Natural killer cell treated with Interleukin-12 subunit alpha and Interleukin-12 subunit beta and Interleukin-15 and Interleukin-18, amount 100 ng/mL, for 72 hours (primary cell): ENCODE data around the gene PTPN4. TPM values are rescaled to one million over a fixed set of nuclear protein-coding genes. Genes with fewer than 3 reads are reported as not detected.
A peak's percentile ranks its signal among the peaks of the same experiment; 100 is the strongest.
"Not testable (repeated sequence)": the region's sequence is repeated elsewhere in the genome, so short reads cannot be mapped to it uniquely, and the experiment has no call there.

Source experiments
- ATAC-seq, 2 donors: fragments of 150-1000 bp; cut with Tn5 transposase in 1 of 2; sonication (Bioruptor Pico), chemical (Tn5 transposase) in 1 of 2; 2 replicates each; pipeline ENCODE4 v1.10.0; 2021
- DNase-seq: peaks from one replicate; pipeline ENCODE4 v3.0.0; 2022; ENCODE audit warnings: low spot score
- H3K27ac Mint-ChIP-seq, 2 donors: 1 replicate in 1 of 2; 2 replicates in 1 of 2; pipeline ENCODE4 v1.8.0; 2022; ENCODE audit warnings: mixed read lengths in 2 of 2, mild to moderate bottlenecking in 1 of 2, moderate library complexity in 1 of 2
- H3K27me3 Mint-ChIP-seq, 2 donors: 1 replicate in 1 of 2; 2 replicates in 1 of 2; pipeline ENCODE4 v1.8.0; 2022; ENCODE audit warnings: mixed read lengths in 2 of 2
- H3K36me3 Mint-ChIP-seq: one replicate; pipeline ENCODE4 v1.8.0; 2022; ENCODE audit warnings: mixed read lengths
- H3K4me1 Mint-ChIP-seq, 2 donors: 1 replicate in 1 of 2; 2 replicates in 1 of 2; pipeline ENCODE4 v1.8.0; 2022; ENCODE audit warnings: low read depth in 2 of 2, mixed read lengths in 2 of 2, mild to moderate bottlenecking in 1 of 2
- H3K4me3 Mint-ChIP-seq: one replicate; pipeline ENCODE4 v1.8.0; 2022; ENCODE audit warnings: mixed read lengths
- H3K9me3 Mint-ChIP-seq: 2 replicates; pipeline ENCODE4 v1.8.0; 2022; ENCODE audit warnings: mixed read lengths
- total RNA-seq, 2 donors: library from RNA; stranded (reverse); gene quantifications; one replicate each; pipeline ENCODE4 v1.2.3, GENCODE V29; 2022

PTPN4 gene
- total RNA-seq, 2 donors from 2014 or later, result 56.5 to 80.8 TPM

- Mint-ChIP-seq H3K4me1 (peaks cover 0 to 6% of the 10 kb centered on the region in 2 donors), H3K27me3 (peaks cover 0 to 4% of the 10 kb centered on the region in 2 donors), H3K4me3 (no peak overlapping the region), H3K9me3 (no peaks in the 10 kb centered on the region), H3K27ac (no peak overlapping the region), H3K36me3 (no peaks in the 10 kb centered on the region)
- DNase-seq (no peak), ATAC-seq (no peak)
These were observed 246.3 kb downstream of the PTPN4 start for GRCh38 chr2:120005834-120006521.

- no peak overlapping the region for H3K27ac Mint-ChIP-seq
- H3K9me3 Mint-ChIP-seq, result no peaks in the 10 kb centered on the region
- H3K27me3 Mint-ChIP-seq, result no peaks in the 10 kb centered on the region
- H3K36me3 Mint-ChIP-seq, result no peaks in the 10 kb centered on the region
- no peak for ATAC-seq
- H3K4me1 Mint-ChIP-seq, result peaks cover 6 to 17% of the 10 kb centered on the region in 2 donors
- no peak for DNase-seq
- no peak overlapping the region for H3K4me3 Mint-ChIP-seq
These were observed 248.1 kb downstream of the PTPN4 start for GRCh38 chr2:120007851-120008250.

- DNase-seq, result no peak
- Mint-ChIP-seq H3K4me1 (peaks cover 14 to 25% of the 10 kb centered on the region in 2 donors), H3K27me3 (peaks cover 0 to 9% of the 10 kb centered on the region in 2 donors), H3K27ac (peak overlapping the region; percentile 29 to 92), H3K9me3 (no peaks in the 10 kb centered on the region), H3K4me3 (peak overlapping the region; percentile 77), H3K36me3 (no peaks in the 10 kb centered on the region)
- no peak for ATAC-seq
These were observed 252.6 kb downstream of the PTPN4 start for GRCh38 chr2:120012363-120012762.

DNA sequence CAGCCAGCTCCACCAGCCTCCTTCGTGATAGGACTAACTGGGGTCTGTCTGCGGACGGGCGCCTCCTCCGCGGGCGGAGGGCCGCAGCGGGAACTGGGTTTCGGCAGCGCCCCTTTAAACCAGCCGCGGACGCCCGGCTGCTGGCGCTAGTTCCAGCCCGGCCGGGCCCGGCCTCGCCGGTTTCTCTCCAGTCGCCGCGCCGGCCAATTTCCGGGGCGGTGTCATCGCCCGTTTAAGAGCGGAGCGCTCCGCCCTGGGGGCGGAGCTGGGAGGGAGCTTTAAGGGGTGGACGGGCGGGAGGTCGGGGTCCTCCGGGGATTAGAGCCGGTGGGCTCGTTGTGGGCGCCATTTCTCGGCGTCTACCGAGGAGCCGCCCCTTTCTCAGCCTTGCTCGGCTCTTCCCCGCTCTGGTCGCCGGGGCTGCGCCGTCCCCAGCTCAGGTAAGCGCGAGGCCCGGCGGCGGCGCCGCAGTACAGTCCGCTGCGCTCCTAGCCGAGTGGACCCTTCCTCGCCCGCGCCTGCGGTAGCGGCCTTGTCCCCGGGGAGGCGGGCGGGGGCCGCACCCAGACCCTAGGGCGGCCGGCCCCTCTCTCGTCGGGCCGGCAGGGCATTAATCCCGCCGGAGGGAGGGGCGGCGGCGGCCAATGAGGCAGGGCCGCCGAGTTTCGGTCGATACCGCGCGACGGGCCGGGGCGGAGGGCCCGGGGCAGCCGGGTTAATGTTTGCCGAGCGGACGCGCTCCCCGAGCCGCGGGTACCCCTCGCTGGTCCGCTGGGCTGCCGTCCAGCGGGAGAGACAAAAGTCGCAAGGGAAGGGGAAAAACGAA, 253.3 kb downstream of the PTPN4 start, which contains the start of gene EPB41L5:
Gene EPB41L5, plus strand, starts transcription at position 307 of the 826 bp plus-strand sequence. CDS start 6,008 bp downstream, outside the sequence.
- peak within 1 kb of the TSS; percentile 78 for H3K4me3 Mint-ChIP-seq
- peak within 1 kb of the TSS; percentile 29 to 92 for H3K27ac Mint-ChIP-seq
- ATAC-seq (peak; percentile 98), DNase-seq (peak; percentile 91)
- peaks cover 0 to 9% of the 10 kb centered on the region in 2 donors for H3K27me3 Mint-ChIP-seq
- no peaks in the 10 kb centered on the region for H3K36me3 Mint-ChIP-seq
- no peaks in the 10 kb centered on the region for H3K9me3 Mint-ChIP-seq
- H3K4me1 Mint-ChIP-seq, result peaks cover 14 to 22% of the 10 kb centered on the region in 2 donors

DNA sequence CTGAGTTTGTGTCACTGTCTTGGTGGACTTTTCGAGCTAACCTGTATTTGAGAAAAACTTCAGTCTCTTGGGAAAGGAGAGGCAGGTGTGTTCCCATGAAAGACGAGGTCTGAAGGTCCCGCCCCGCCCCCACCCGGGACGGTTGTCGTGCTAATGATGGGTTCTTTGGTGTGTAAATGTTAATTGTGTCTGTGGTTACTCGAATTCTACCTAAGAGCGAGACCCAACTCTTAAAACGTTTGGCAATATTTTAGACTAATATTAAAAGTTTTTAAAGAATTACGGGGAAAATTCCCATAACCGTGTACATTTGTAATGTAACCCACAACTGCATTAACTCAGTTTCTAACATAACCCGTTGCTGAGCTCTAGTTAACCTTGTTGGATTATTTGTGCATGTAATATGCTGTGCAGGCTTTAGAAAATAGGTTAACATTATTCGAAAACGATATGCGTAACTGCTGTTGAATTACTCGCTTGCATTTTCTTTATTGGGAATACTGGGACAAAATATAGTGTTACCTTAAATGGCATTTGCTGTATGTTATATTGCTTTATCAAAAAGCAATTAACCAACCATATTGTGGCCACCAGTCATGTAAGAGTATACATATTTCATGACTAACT, 254.0 kb downstream of the PTPN4 start:
- H3K4me1 Mint-ChIP-seq, result peaks cover 14 to 22% of the 10 kb centered on the region in 2 donors
- no peak overlapping the region for H3K27ac Mint-ChIP-seq
- H3K36me3 Mint-ChIP-seq, result no peaks in the 10 kb centered on the region
- ATAC-seq, result no peak
- H3K27me3 Mint-ChIP-seq, result peaks cover 0 to 9% of the 10 kb centered on the region in 2 donors
- no peak for DNase-seq
- H3K4me3 Mint-ChIP-seq, result peak overlapping the region; percentile 78
- no peaks in the 10 kb centered on the region for H3K9me3 Mint-ChIP-seq

- DNase-seq, result no peak
- no peaks in the 10 kb centered on the region for H3K9me3 Mint-ChIP-seq
- peak overlapping the region; percentile 78 for H3K4me3 Mint-ChIP-seq
- H3K4me1 Mint-ChIP-seq, result peaks cover 14 to 22% of the 10 kb centered on the region in 2 donors
- H3K27ac Mint-ChIP-seq, result no peak overlapping the region
- no peaks in the 10 kb centered on the region for H3K36me3 Mint-ChIP-seq
- ATAC-seq, result no peak
- peaks cover 0 to 9% of the 10 kb centered on the region in 2 donors for H3K27me3 Mint-ChIP-seq
These were observed 254.7 kb downstream of the PTPN4 start for GRCh38 chr2:120014226-120014980.

- Mint-ChIP-seq H3K4me1 (peaks cover 14 to 19% of the 10 kb centered on the region in 2 donors), H3K27ac (no peak overlapping the region), H3K36me3 (no peaks in the 10 kb centered on the region), H3K9me3 (no peaks in the 10 kb centered on the region), H3K4me3 (no peak overlapping the region), H3K27me3 (peaks cover 0 to 9% of the 10 kb centered on the region in 2 donors)
- DNase-seq, result no peak
- ATAC-seq, result no peak
These were observed 257.1 kb downstream of the PTPN4 start for GRCh38 chr2:120016800-120017199.

DNA sequence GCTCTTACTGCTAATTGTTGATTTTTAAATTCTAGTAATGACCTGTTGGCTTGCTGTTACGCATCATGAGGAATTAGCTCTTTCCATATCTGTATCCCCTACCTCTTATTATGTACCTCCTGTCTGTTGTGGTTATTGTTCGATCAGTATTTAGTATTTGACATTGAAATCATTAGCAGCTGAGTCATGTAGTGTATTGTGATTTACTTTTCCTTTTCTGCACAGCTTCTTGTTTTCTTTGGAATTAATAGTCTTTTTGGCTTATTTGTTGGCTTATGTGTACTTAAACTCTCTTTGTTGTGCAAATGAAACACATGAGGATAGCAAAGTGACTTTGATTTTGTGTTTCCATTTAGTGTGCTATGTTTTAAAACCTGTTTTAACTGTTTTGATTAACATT, 257.5 kb downstream of the PTPN4 start:
- ATAC-seq (no peak), DNase-seq (no peak)
- H3K4me1 Mint-ChIP-seq, result peaks cover 13 to 16% of the 10 kb centered on the region in 2 donors
- H3K4me3 Mint-ChIP-seq, result no peak overlapping the region
- no peaks in the 10 kb centered on the region for H3K36me3 Mint-ChIP-seq
- H3K27me3 Mint-ChIP-seq, result peaks cover 0 to 9% of the 10 kb centered on the region in 2 donors
- no peaks in the 10 kb centered on the region for H3K9me3 Mint-ChIP-seq
- H3K27ac Mint-ChIP-seq, result no peak overlapping the region

DNA sequence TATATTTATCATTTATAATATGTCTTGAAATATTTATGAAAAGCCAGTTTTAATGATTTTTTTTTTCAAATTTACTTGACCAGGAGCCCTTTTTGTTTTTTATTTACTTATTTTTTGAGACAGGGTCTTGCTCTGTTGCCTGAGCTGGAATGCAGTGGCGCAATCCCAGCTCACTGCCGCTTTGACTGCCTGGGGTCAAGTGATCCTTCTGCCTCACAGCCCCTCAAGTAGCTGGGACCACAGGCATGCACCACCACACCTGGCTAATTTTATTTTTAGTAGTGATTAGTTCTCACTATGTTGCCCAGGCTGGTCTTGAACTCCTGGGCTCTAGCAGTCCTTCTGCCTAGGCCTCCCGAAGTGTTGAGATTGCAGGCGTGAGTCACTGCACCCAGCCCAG, 258.8 kb downstream of the PTPN4 start:
- ATAC-seq, result no peak
- no peak overlapping the region for H3K27ac Mint-ChIP-seq
- no peak overlapping the region for H3K4me3 Mint-ChIP-seq
- peaks cover 0 to 9% of the 10 kb centered on the region in 2 donors for H3K27me3 Mint-ChIP-seq
- no peak for DNase-seq
- peaks cover 8 to 13% of the 10 kb centered on the region in 2 donors for H3K4me1 Mint-ChIP-seq
- H3K36me3 Mint-ChIP-seq, result no peaks in the 10 kb centered on the region
- H3K9me3 Mint-ChIP-seq, result no peaks in the 10 kb centered on the region

DNA sequence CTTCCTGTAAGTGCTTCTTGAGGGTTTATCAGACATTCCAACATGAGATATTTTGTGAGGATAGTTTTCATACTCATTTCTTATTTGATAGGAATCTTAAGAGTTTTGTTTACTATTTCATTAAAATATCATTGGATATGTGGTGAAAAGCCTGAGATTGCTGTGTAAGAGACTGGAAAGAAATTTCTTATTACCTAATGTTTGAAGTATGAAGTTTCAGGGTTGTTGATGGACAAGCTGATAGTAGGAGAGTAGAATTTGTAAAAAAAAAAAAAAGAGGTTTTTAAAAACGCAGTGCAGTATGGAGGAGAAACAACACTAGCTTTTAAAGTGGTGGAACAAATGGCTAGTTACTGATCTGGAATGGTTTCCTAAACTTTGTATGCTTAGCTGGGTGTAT, 260.8 kb downstream of the PTPN4 start:
- Mint-ChIP-seq H3K27me3 (no peaks in the 10 kb centered on the region), H3K9me3 (no peaks in the 10 kb centered on the region), H3K27ac (no peak overlapping the region), H3K36me3 (peaks cover 8% of the 10 kb centered on the region), H3K4me3 (no peak overlapping the region), H3K4me1 (peaks cover 0 to 5% of the 10 kb centered on the region in 2 donors)
- no peak for DNase-seq
- no peak for ATAC-seq

DNA sequence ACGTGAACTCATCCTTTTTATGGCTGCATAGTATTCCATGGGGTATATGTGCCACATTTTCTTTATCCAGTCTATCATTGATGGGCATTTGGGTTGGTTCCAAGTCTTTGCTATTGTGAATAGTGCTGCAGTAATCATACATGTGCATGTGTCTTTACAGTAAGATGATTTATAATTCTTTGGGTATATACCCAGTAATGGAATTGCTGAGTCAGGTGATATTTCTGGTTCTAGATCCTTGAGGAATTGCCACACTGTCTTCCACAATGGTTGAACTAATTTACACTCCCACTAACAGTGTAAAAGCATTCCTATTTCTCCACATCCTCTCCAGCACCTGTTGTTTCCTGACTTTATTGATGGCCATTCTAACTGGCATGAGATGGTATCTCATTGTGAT, 262.8 kb downstream of the PTPN4 start:
- not testable (repeated sequence) for DNase-seq, H3K4me1 Mint-ChIP-seq, ATAC-seq, H3K36me3 Mint-ChIP-seq, H3K4me3 Mint-ChIP-seq, H3K9me3 Mint-ChIP-seq, H3K27me3 Mint-ChIP-seq, H3K27ac Mint-ChIP-seq

DNA sequence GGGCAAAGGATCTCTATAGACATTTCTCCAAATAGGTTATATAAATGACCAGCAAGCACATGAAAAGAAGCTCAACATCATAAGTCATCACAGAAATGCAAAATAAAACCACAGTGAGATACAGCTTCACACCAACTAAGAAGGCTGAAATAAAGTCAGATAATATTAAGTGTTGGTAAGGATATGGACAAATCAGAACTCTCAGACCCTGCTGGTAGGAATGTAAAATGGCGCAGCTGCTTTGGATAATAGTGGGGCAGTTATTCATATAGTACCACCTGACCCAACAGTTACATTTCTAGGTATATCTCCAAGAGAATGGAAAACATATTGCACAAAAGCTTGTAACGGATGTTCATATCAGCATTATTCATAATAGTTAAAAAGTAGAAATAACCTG, 267.2 kb downstream of the PTPN4 start:
- H3K36me3 Mint-ChIP-seq, result peaks cover 8% of the 10 kb centered on the region
- H3K4me3 Mint-ChIP-seq, result no peak overlapping the region
- H3K27ac Mint-ChIP-seq, result no peak overlapping the region
- peaks cover 0 to 2% of the 10 kb centered on the region in 2 donors for H3K4me1 Mint-ChIP-seq
- no peaks in the 10 kb centered on the region for H3K9me3 Mint-ChIP-seq
- ATAC-seq, result no peak
- H3K27me3 Mint-ChIP-seq, result peaks cover 0 to 7% of the 10 kb centered on the region in 2 donors
- no peak for DNase-seq

- H3K36me3 Mint-ChIP-seq, result peaks cover 8% of the 10 kb centered on the region
- no peak overlapping the region for H3K4me3 Mint-ChIP-seq
- H3K27me3 Mint-ChIP-seq, result peaks cover 0 to 7% of the 10 kb centered on the region in 2 donors
- no peaks in the 10 kb centered on the region for H3K9me3 Mint-ChIP-seq
- ATAC-seq, result no peak
- H3K4me1 Mint-ChIP-seq, result no peaks in the 10 kb centered on the region
- DNase-seq, result no peak
- no peak overlapping the region for H3K27ac Mint-ChIP-seq
These were observed 269.1 kb downstream of the PTPN4 start for GRCh38 chr2:120028795-120029194.
